ENCODE measurements around the gene CPA1.

CPA1 gene

DNA sequence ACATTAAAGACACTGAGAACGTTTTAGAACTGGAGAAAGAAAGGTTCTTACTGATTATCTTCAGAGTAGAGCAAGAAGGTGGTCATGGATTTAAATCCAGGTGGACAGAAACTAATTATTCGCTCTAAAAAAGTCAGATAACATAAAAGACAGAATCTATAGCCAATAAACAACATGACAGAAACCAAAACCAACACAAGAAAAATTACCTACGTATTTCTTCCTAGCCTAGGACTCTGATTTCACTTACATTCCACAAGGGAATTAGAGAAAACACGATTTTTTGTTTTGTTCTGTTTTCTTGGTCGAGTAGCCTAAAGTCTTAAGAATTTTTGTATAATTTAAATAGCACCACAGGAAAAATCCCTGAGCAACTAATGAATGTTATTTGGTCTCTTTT, 15.1 kb downstream of the CPA1 start:
- DNase-seq (ENCODE audit: low spot score) = no peak

DNA sequence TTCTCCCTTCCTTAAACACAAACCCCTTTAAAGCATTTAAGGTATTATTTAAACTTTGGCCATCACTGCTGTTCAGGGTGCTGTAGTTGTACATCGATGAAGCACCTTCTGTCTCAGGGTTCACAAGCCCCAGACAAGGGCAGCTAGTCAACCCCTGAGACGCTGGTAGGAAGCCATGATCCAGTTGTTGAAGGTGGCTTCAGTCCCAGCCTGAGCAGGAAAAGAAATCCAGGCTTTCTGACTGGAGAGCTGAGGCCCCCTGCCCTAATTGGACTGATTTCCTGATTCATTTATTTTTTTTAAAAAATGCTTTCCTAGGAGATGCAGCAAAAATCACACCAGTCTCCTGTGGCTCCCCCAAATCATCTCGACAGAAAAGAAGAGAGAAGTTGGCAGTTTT, 15.8 kb downstream of the CPA1 start:
- no peak for DNase-seq (ENCODE audit: low spot score)

DNA sequence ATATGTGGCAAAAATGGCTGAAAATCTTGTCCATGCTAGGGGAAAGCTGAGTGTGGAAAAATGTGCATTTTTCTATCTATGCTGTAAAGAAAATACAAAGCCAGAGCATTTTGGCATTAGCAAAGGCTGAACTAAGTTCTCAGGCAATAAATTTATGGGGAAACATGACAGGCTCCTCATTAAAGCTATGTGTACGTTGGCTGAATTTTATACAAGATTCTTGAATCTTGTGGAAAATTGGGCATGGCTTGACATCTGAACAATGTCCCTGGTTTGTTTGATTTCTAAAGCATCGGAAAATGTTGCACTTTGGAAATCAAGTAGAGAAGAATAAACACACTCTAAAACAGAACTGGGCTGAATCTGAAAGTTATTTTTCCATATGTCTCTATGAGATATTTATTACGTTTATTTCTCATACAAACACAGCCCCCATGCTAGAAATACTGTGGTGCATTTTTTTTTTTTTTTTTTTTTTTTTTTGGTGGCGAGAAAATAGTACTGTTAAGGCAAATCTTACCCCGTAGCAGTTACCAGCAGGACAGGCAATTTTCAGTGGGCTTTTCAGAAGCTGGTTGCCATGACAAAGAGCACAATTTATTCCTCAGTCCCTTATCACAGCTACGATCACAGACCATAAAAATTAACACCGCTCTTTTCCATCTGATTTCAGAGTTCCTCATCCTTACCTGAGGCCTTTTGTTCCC, 16.9 kb downstream of the CPA1 start:
- DNase-seq (ENCODE audit: low spot score) = no peak

DNA sequence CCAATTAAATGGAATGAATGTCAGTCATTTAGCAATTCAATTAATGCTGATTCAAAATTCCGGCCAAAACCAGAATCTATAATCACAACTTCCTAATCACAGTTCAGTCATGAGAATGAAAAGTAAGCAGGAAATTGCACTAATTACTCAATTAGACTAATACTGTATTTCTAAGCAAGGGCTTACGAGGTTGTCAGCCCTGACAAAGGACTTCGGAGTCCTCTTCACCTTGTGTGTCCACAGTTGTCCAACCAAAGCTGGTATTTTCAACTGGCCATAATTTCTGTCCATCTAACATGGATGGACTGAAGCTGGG, 17.4 kb downstream of the CPA1 start:
- DNase-seq (ENCODE audit: low spot score) = no peak

DNA sequence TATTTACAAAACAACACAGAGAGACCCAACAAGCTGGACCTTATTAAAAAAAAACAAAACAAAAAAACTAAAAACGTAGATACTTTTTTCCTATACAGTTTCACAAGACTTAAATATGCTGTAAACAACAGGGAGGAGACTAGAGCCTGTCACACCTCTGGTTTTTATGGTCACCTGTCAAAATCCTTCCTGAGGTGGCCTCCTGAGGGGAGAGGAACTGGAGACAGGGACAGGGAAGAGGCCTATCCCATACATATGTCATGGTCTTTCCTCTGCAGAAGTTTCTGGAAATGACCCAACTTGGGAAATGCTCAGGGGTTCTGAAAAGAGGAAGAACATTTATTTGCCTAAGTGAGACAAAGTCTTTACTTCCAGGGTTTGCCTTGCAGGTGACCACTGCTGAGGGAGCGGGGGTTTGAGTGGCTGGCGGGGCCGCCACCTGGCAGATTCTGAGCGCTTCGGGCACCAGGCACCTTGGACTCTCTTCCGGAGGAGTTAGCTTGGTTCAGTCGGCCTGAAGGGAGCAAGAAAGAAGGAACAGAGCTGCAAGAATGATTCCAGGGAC, 18.3 kb downstream of the CPA1 start:
- no peak for DNase-seq (ENCODE audit: low spot score)

DNA sequence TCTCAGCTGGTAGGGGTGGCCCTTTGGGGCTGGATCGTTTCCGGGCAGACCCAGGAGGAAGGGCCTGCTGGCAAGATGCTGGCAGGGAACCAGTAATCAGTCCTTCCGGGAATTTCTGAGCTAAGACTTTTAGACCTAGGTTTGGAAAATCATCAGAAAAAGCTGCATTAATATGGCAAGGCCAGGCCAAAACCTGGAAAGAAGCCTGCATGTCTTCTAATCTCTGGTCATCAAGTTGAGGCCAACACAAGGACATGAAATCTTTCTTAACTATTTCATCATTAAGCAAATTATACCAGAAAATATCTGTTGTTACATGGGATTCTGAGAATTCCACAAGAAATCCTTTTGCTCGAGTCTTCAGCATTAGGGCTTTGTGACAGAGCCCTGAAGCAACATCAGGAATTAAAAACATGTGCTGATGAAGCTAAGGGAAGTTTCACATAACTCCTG, 19.9 kb downstream of the CPA1 start:
- DNase-seq (ENCODE audit: low spot score) = no peak

DNA sequence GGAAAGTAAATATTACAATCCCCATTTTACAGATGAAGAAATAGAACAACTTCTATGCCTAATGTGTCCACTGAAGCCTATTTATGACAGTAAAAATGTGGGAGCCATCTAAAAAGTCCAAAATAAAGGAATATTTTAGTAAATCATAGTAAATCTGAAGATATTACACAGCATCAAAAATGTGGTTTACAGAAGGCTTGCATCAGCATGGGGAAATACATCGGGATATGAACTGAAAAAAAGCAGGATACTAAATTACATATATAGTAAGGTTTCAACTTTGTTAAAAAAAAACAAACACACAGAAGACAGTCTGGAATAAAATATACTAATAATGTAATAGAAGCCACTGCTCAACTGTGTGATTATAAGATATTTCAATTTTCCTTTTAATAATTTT, 20.8 kb downstream of the CPA1 start:
- no peak for DNase-seq (ENCODE audit: low spot score)

DNA sequence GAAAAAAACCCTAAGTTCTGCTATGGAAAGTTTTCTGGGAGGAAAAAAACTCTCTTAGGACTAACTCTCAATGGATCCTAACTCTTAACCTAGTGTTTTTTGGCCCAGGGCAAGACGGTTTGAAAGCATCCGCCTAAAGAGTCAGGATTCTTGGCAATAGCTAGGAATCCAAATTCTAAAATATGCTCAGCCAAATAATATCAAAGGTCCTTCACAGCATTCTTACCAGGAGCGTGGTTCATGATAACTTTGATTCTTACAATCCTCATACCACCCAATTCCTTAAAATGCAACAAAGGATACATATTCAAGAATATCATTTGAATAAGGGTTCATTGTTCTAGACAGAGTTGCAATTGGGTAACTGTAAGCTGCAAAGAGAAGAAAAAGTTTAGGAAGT, 21.3 kb downstream of the CPA1 start:
- DNase-seq (ENCODE audit: low spot score) = no peak

DNA sequence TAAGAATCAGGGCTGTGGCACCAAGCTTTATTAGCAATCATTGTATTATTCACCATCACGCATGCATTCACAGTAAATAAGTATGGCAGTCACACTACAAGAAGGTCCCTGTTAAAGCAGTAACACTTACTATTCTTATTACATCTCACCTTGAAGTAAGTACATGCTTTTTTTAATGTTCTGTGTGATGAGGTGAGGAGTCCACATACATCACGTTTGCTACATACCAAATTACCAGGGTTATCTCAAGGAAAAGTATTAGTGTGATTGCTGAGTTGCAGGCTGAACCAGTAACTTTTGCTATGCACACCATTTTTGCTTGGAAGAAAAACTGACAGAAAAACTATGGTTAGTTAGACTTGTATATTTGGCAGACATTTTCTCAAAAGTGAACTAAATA, 24.7 kb downstream of the CPA1 start:
- DNase-seq (ENCODE audit: low spot score) = no peak

DNA sequence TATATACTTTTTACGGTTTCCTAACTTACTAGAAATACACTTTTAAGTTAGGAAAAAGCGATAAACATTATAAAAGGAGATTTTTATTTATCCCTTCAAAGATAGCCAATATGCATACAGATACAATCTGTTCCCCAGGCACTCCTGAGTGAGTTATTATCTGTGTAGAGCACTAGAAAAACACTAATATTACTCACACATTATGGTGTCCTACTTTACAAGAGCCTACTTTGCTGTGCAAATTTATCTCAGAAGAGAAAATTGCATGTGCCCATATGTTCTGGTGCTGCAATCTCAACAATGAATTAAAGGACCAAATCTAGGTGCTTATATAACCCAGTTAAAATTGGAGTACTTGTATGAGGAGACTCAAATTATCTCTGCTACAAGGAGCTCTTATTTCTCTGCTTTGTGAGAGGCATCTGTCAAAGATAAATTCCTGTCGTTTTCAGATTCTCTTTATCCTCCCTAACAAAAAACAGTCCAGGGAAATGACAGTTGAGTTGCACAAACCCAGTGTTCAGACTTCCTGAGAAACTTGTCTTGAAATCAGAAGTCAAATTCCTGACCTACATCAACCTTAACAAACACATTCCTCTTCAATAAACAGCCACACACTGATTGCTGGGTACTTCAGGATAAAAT, 28.9 kb downstream of the CPA1 start:
- no peak for DNase-seq (ENCODE audit: low spot score)

DNA sequence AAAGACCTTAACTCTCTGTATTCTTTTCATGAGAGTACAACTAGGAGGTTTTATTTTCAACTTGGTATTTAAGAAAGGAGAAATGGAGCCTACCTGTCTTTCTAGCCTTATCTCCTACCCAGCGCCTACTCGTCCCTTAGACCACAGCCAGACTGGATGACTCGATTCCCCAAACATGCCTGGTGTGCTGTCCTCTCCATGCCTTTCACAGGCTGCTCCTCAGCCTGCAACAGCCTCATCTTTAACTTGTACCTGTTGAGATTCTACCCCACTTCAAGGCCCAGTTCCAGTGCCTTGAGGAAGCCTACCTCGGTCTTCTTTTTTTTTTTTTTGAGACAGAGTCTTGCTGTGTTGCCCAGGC, 29.4 kb downstream of the CPA1 start:
- DNase-seq (ENCODE audit: low spot score) = no peak

DNA sequence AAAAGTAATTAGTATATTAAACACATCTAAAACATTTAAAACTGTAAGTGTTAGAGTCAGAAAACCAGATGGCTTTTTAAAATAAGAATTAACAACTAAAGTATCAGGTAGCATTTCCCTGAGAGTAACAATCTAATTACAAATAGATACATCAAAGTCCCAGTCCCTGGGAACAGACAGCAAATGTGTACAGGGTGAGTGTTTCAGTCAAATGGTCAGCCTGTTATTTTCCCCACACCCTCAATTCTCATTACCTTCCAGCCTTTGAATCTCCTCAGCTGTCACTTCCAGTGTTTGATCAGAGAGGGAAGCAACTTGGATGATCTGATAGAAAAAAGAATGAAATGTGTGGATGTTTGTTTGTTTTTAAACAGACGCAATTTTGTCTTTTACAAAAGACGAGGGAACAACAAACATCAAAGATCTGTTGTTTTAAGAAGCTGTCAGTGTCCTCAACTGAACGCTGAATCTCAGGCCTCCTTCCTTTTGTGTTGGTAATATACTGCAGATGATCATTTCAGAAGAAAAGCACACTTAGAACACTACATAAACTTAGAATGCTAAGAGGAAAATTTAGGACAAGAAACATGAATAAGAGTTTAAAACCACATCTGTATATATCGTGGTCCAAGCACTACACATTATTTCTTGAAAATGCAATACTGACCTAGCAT, 30.7 kb downstream of the CPA1 start:
- DNase-seq (ENCODE audit: low spot score) = peak; percentile 44

DNA sequence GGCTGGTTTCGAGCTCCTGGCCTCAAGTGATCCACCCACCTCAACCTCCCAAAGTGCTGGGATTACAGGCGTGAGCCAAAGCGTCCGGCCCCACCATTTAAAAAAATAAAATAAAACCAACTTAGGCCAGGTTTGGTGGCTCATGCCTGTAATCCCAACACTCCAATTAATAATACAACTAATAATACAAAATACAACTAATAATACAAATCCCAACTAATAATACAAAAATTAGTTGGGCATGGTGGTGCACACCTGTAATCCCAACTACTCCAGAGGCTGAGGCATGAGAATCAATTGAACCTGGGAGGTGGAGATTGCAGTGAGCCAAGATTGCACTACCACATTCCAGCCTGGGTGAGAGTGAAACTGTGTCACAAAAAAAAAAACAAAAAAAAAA, 32.9 kb downstream of the CPA1 start:
- no peak for DNase-seq (ENCODE audit: low spot score)

DNA sequence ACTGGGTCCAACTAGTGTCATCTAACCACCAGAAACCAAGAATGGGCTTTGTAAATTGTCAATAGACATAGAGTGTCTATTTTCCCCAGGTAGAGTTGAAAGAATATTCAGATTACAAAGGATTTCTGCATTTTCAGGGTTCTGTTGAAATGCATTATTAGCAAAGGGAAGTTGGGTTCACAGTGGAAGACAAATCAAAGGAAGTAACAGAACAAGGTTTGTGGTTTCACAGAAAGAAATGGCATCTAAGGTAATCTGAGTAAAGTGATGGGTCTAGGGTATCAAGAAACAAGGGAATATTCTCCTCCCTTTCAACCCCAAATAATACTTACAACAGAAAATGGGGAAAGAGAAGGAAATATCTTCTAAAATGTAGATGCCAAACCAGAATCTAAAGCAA, 34.7 kb downstream of the CPA1 start:
- DNase-seq (ENCODE audit: low spot score) = no peak

DNA sequence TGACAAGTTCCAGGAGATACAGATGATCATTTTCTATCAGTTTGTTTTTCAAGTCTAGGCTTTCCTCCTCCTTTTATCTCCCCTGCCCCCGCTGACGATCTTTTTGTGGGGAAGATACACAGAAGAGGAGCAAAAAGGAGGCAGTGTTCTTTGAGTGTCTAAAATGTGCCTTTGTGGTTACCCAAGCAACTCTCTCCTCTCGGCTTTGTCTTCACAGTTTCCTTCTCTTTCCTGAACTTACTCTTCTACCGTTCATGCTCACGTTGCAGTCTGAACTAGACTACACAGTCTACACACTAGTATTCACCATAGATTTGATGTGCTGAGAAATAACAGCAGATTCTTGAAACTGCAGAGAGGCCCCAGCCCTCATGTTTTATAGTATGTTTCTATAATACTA, 36.9 kb downstream of the CPA1 start:
- peak; percentile 56 for DNase-seq (ENCODE audit: low spot score)

DNA sequence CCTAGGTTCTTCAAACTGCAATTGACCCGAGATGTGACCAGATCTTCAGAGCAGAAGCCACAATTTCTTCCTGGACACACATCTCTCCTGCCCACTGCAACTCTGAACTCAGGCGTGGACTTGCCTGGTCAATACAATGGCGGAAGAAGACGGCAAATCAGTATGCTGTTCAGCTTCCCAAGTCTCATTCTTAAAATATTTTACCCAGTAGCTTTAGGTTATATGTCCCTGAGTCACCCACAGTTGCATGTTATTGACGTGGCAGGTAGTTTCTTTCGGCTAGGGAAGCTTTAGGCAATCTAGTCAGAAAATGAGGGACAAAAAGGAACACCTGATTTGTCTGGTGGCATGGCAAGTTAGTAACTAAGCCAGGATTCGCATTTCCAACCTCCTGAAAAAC, 38.0 kb downstream of the CPA1 start:
- DNase-seq (ENCODE audit: low spot score) = no peak

DNA sequence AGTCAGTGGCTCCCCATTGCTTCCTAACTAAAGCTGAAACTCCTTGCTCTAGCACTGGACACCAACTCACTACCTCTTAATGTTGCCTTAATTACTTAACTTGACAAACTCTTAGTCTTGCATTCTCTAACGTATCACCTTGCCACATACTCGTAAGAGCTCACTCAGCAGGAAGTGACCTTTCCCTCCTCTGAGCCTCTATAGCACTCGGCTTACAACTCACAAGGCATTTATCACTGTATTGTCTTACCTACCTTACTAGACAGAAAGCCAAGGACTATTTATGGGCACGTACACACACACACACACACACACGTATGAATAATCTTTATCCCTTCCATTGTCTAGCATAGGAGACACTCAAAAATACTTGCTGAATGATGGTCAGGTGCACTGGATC, 39.4 kb downstream of the CPA1 start:
- no peak for DNase-seq (ENCODE audit: low spot score)

DNA sequence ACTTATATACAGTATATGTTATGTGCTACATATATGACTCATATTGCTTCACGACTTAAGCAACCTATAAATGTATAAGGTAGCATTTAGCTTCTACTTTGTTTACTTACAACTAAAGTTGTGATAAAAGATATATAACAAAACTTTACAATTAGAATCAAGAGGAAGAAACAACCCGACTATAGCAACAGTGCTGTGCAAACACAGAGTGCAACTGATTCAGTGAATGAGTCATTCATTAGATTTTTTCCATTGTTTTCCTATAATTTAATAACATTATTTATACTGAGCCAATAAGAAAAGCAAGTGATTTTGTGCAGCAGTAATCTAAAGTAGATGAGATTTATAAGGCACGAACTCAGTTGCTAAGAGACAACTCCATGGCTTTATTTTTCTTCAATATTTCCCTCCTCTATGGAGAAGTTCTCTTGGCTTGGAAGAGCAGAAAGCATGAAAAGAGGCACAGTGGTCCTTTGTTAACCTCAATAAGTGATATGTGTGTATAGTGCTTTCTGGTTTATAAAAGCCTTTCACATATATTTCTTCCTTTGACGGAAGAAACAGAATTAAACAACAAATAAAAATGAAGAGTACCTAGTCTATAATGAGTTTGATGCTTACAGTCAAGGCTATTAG, 40.8 kb downstream of the CPA1 start:
- DNase-seq (ENCODE audit: low spot score) = peak; percentile 89

DNA sequence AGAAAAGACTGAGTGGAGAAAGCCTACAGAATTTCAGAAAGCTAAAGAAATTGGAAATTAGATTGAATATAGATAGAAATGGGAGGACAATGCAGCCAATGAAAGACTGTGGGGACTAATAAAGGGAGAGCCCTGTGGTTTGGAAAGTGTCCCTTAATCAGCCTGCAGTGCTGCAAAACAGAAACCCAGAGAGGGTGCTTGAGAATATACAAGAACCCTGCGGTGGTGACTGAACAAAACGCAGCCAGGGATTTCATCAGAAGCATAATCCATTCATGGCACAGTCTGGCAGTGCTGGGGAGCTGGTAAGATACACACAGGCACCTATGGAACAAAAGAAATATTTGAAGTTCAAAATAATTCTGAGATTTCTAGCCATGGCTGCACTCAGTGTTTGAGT, 41.4 kb downstream of the CPA1 start:
- peak; percentile 76 for DNase-seq (ENCODE audit: low spot score)

DNA sequence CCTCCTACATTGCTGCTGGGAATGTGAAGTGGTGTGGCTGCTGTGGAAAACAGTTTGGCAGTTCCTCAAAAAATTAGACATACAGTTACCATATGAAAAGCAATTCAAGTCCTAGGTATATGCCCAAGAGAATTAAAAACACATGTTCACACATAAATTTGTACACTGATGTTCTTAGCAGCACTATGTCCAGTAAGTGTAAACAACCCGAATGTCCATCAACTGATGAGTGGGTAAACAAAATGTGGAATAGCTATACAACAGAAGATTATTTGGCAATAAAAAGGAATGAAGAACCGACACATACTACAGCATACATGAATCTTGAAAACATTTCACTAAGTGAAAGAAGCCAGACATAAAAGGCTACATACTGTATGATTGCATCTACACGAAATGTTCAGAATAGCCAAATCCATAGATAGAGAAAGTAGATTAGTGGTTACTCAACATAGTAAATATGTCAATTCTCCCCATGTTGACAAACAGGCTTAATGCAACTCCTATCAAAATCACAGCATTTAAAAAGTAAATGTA, 43.3 kb downstream of the CPA1 start:
- no peak for DNase-seq (ENCODE audit: low spot score)

DNA sequence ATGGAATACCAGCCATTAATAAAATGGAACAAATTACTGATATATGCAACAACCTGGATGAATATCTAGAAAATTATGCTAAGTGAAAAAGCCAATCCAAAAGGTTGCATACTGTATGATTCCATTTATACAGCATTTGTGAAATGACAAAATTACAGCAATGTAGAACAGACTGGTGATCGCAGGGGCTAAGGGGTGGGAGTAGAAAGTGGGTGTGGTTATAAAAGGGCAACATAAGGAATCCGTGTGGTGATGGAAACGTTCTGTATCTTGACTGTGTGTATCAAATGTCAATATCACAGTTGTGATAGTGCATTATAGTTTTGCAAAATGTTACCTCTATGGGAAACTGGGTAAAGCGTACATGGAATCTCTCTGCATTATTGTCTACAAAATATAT, 45.5 kb downstream of the CPA1 start:
- no peak for DNase-seq (ENCODE audit: low spot score)

DNA sequence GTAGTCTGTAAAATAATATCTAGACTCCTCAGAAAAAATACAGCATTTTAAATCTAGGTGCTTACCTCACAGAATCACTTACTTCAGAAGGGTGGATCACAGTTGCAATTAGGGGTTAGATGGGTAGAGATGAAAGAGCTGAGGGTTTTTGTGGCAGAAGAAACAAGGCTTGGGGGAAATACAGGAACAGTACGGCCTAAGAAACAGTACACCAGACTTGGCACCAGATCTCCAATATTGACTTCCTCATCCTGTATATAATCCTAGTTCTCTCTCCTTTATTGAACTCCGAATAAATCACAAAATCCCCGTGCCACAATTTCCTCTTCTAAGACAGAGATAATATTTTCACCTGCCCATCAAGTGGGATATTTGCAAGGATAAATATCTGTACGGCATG, 46.3 kb downstream of the CPA1 start:
- no peak for DNase-seq (ENCODE audit: low spot score)

DNA sequence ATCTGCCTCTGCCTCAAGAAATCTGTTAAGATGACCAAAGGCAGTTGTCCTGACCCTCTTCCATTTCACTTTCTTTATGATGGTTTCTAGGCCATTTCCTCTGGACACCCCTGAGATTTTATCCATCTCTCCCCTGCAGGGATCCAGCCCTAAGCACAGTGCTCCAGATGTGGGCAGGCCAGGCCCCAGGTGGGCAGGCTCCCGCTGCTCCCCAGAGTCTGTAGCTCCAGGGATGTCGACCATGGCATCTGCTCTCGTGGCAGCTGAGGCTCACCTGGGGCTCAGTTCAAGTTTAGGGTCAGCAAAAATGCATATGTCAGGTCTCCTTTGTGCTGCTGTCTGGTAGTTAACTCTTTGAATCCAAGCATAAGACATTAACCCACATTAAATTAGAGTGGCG, 48.7 kb downstream of the CPA1 start:
- DNase-seq (ENCODE audit: low spot score) = no peak
